ENCODE data around the gene TRIM29.

DNA sequence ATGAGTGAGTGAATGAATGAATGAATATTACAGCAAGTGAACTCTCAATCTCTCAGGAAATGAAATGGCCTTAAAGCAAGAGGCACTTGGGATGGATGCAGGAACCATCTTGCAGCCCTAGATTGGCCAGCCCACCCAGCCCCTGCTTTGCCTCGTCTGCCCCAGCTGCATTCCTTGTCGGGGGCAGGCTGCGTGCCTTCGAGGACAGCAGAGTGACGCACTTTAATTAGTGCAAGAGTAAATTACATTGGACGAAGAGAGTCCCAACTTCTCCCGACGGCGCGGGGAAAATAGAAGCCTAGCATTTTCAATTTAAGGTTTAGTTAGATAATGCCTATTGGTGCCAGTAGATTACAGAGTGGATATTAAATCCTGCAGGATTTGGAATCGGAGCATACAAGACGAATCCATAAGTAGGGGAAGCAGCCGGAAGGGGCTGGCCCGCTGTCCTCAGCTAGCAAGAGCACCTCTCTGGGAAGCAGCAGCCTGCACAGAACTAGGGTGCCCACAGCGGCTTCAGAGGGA is 33.8 kb downstream of the TRIM29 start:
- no peak for TF ChIP-seq CTCF (conservative IDR thresholded peaks at IDR 0.05 in 1 of 2, IDR thresholded peaks at IDR 0.05 in 1 of 2; ENCODE audit: low read depth in 1 of 2, low read length in 2 of 2)
- TF ChIP-seq EZH2 (IDR thresholded peaks at IDR 0.05; ENCODE audit: low read length, missing control alignments) = no peak
